ENCODE data around the gene NTM. TPM values are rescaled to one million over a fixed set of nuclear protein-coding genes. Genes with fewer than 3 reads are reported as not detected.

NTM gene
- total RNA-seq, 1 experiment from 2014 or later = 9.9 TPM

DNA sequence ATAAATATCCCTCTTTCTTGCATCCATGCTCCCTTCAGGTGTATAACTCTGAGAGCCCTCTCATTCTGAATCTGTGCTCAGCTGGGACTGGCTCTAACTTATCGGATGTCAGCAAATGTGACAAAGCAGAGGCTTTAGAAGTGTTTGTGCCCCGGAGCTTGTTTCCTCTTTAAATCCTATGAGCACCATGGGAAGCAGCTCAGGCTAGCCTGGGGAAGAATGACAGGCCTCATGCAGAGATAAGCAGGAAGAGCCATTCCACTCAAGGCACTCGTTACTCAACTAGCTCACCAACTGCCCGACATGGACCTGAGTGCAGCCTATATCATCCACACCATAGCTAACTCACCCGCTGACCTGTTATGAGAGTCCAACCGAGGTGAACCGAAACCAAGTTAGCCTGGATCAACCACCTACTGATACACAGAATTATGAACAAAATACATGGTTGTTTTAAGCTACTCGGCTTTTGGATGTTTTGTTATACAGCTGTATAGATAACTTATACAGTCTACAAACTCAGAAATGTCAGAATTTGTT lies 990.7 kb downstream of the NTM start:
- H2BK20ac ChIP-seq (ENCODE audit: low read depth, low read length, poor library complexity, severe bottlenecking) = no peak overlapping the region
- H4K91ac ChIP-seq (ENCODE audit: insufficient read length, low read depth, low read length) = no peak overlapping the region
- Mint-ChIP-seq H3K36me3 (ENCODE audit: insufficient read depth in 1 of 3, low read depth in 3 of 3) (no peaks in the 10 kb centered on the region), H3K27me3 (ENCODE audit: low read depth) (peaks cover 2% of the 10 kb centered on the region), H3K4me3 (no peak overlapping the region), H3K27ac (no peak overlapping the region), H3K9me3 (no peaks in the 10 kb centered on the region; a peak in 1 of 5 replicates), H3K4me1 (peaks cover 5 to 7% of the 10 kb centered on the region in 2 experiments)
- no peaks in the 10 kb centered on the region for H3K9me3 ChIP-seq (ENCODE audit: control insufficient read depth, low read depth, low read length)
- no peak overlapping the region for H2BK15ac ChIP-seq (ENCODE audit: low read depth, low read length)
- H2BK120ac ChIP-seq (ENCODE audit: low read depth, low read length, poor library complexity, severe bottlenecking) = no peak overlapping the region
- no peak overlapping the region for H3T11ph ChIP-seq (ENCODE audit: low read length)
- no peak overlapping the region for H2BK5ac ChIP-seq (ENCODE audit: insufficient read length, low read length)
- H3K18ac ChIP-seq (ENCODE audit: insufficient read length, low read depth, low read length) = no peak overlapping the region
- H3K4ac ChIP-seq (ENCODE audit: low read depth, low read length) = no peak overlapping the region
- no peaks in the 10 kb centered on the region for H3K79me2 ChIP-seq (ENCODE audit: insufficient read depth, low read length)
- no peak overlapping the region for H4K8ac ChIP-seq (replicated peaks; ENCODE audit: insufficient read length, low read depth, low read length)
- no peak overlapping the region for H2BK12ac ChIP-seq (ENCODE audit: insufficient read length, low read depth, low read length)
- TF ChIP-seq, protein P1, sequence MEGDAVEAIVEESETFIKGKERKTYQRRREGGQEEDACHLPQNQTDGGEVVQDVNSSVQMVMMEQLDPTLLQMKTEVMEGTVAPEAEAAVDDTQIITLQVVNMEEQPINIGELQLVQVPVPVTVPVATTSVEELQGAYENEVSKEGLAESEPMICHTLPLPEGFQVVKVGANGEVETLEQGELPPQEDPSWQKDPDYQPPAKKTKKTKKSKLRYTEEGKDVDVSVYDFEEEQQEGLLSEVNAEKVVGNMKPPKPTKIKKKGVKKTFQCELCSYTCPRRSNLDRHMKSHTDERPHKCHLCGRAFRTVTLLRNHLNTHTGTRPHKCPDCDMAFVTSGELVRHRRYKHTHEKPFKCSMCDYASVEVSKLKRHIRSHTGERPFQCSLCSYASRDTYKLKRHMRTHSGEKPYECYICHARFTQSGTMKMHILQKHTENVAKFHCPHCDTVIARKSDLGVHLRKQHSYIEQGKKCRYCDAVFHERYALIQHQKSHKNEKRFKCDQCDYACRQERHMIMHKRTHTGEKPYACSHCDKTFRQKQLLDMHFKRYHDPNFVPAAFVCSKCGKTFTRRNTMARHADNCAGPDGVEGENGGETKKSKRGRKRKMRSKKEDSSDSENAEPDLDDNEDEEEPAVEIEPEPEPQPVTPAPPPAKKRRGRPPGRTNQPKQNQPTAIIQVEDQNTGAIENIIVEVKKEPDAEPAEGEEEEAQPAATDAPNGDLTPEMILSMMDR (conservative IDR thresholded peaks at IDR 0.05) = no peak
- no peak overlapping the region for H3K27ac ChIP-seq (ENCODE audit: insufficient read length, low read depth, low read length)
- no peak overlapping the region for H3K9ac ChIP-seq (ENCODE audit: extremely low read depth, insufficient read length, low read length)
- no CpG with 5 or more reads among the region's 8 CpGs for WGBS (ENCODE audit: extremely low coverage, insufficient read length, low lambda C conversion rate)
- H3K56ac ChIP-seq (ENCODE audit: insufficient read length, low read depth, low read length) = no peak overlapping the region
- no peaks in the 10 kb centered on the region for H3K23me2 ChIP-seq (ENCODE audit: insufficient read length, low read depth, low read length, poor library complexity, severe bottlenecking)
- no peaks in the 10 kb centered on the region for H3K79me1 ChIP-seq (ENCODE audit: insufficient read depth, low read depth, low read length, poor library complexity, severe bottlenecking)
- no peak overlapping the region for H3K4me2 ChIP-seq (ENCODE audit: insufficient read depth, insufficient read length, low read length)
- H2AK5ac ChIP-seq (ENCODE audit: insufficient read length, low read length) = no peak overlapping the region
- no peak for DNase-seq
- H3K27me3 ChIP-seq (ENCODE audit: insufficient read depth, low read length) = no peaks in the 10 kb centered on the region
- no peak overlapping the region for H2AFZ ChIP-seq (ENCODE audit: low read length)
- H4K5ac ChIP-seq (ENCODE audit: insufficient read length, low read depth, low read length) = no peak overlapping the region
- no peak overlapping the region for H3K23ac ChIP-seq (ENCODE audit: insufficient read length, low read depth, low read length)
- H4K20me1 ChIP-seq (ENCODE audit: control insufficient read depth, insufficient read depth, insufficient read length) = no peaks in the 10 kb centered on the region
- H3K14ac ChIP-seq (ENCODE audit: insufficient read depth, low read length) = no peak overlapping the region
- H3K4me1 ChIP-seq (ENCODE audit: insufficient read depth, low read length) = no peaks in the 10 kb centered on the region
